K562 (cell line): ENCODE measurements around the gene CYP2R1. TPM values are rescaled to one million over a fixed set of nuclear protein-coding genes. Genes with fewer than 3 reads are reported as not detected.
"Not testable (repeated sequence)": the region's sequence is repeated elsewhere in the genome, so short reads cannot be mapped to it uniquely, and the experiment has no call there.

Experiments
- ATAC-seq: fragments of 200-7000 bp; cut with Tn5 transposase; 3 replicates; pipeline ENCODE4 v1.9.1; 2020; ENCODE audit warnings: moderate library complexity
- BruUV-seq: library from RNA; stranded (reverse); fragments of 400-500 nt; replicated peaks from 2 replicates; lab custom pipeline; 2021; lab: Mats Ljungman, UMichigan
- CTCF ChIA-PET: fragments of 300-600 bp; formaldehyde crosslinking; extraction: SDS; loops from one replicate; lab custom pipeline; 2021; ENCODE audit warnings: low intra/inter-chr PET ratio; lab: Yijun Ruan, JAX
- POLR2A ChIA-PET: fragments of 300-600, 350-650 bp; sonication (Branson Sonifier 250); formaldehyde crosslinking; extraction: SDS; loops from one replicate; lab custom pipeline; 2021; ENCODE audit warnings: antibody characterized with exemption, inconsistent platforms; lab: Yijun Ruan, JAX
- DNase-seq, 4 experiments: peaks; one replicate each; pipeline versions ENCODE4 v3.0.0 to v3.0.0-alpha.2; 2011 to 2018; ENCODE audit warnings: low spot score in 3 of 4, mixed read lengths in 3 of 4; ENCODE audit errors: extremely low read depth in 1 of 4
- FAIRE-seq: peaks from 2 replicates; lab custom pipeline; 2011; peaks lifted over from hg19 to GRCh38; lab: Jason Lieb, UNC
- H2AFZ ChIP-seq: 2 replicates; pipeline ENCODE4 v1.6.0; 2011; ENCODE audit warnings: low read depth, low read length, control low read depth, inconsistent platforms
- H3K27ac ChIP-seq: fragments of 200-600 bp; 3 replicates; pipeline ENCODE4 v1.8.0; 2011; ENCODE audit warnings: low read depth, mild to moderate bottlenecking, control low read depth, inconsistent platforms, low read length, moderate library complexity, mixed read lengths; ENCODE audit errors: extremely low read depth
- H3K27me3 ChIP-seq, 2 experiments: fragments of 300-600 bp in 1 of 2; 2 replicates in 1 of 2; 3 replicates in 1 of 2; pipeline versions ENCODE4 v1.6.0 to v1.8.0; 2011; ENCODE audit warnings: inconsistent platforms in 2 of 2, low read length in 2 of 2, mild to moderate bottlenecking in 1 of 2, mixed read lengths in 1 of 2, moderate library complexity in 1 of 2; ENCODE audit not compliant: control insufficient read depth in 2 of 2, insufficient read depth in 2 of 2
- H3K36me3 ChIP-seq: fragments of 300-600 bp; 3 replicates; pipeline ENCODE4 v1.8.0; 2011; ENCODE audit warnings: mild to moderate bottlenecking, low read length, inconsistent platforms; ENCODE audit not compliant: control insufficient read depth, insufficient read depth
- H3K4me1 ChIP-seq, 2 experiments: fragments of 200-600 bp in 1 of 2; replicated peaks in 1 of 2; 2 replicates in 1 of 2; 3 replicates in 1 of 2; pipeline versions ENCODE4 v1.5.1 to v1.8.0; 2011; ENCODE audit warnings: inconsistent platforms in 2 of 2, low read length in 2 of 2, mild to moderate bottlenecking in 1 of 2, mixed read lengths in 1 of 2, moderate library complexity in 1 of 2; ENCODE audit not compliant: control insufficient read depth in 2 of 2, insufficient read depth in 2 of 2
- H3K4me2 ChIP-seq: 2 replicates; pipeline ENCODE4 v1.6.1; 2011; ENCODE audit warnings: low read length, control low read depth, inconsistent platforms, mixed read lengths; ENCODE audit not compliant: insufficient read depth
- H3K4me3 ChIP-seq: fragments of 200-600 bp; sonication (generic), shearing (Covaris generic); 2 replicates; pipeline ENCODE4 v1.5.1; 2016; ENCODE audit warnings: control low read depth, inconsistent platforms
- H3K79me2 ChIP-seq: fragments of 200-600 bp; 3 replicates; pipeline ENCODE4 v1.8.0; 2011; ENCODE audit warnings: low read length, inconsistent platforms; ENCODE audit not compliant: control insufficient read depth, insufficient read depth
- H3K9ac ChIP-seq, 2 experiments: 2 replicates each; pipeline versions ENCODE4 v1.6.0 to v1.6.1; 2011; ENCODE audit warnings: low read depth in 2 of 2, low read length in 2 of 2, control low read depth in 1 of 2, inconsistent platforms in 1 of 2, mild to moderate bottlenecking in 1 of 2, mixed read lengths in 1 of 2; ENCODE audit not compliant: insufficient read depth in 1 of 2
- H3K9me1 ChIP-seq: one replicate; pipeline ENCODE4 v1.6.0; 2011; ENCODE audit warnings: inconsistent platforms, mild to moderate bottlenecking, low read length, moderate library complexity; ENCODE audit not compliant: control insufficient read depth, insufficient read depth
- H3K9me3 ChIP-seq: replicated peaks from 2 replicates; pipeline ENCODE4 v1.5.1; 2011; ENCODE audit warnings: low read depth, low read length, inconsistent platforms; ENCODE audit not compliant: control insufficient read depth, insufficient read depth
- H4K20me1 ChIP-seq: replicated peaks from 2 replicates; pipeline ENCODE4 v1.6.1; 2011; ENCODE audit warnings: low read length, inconsistent platforms, mixed read lengths; ENCODE audit not compliant: control insufficient read depth, insufficient read depth
- AFF1 ChIP-seq, 2 experiments: fragments of 450-650 bp; IDR thresholded peaks; 2 replicates each; pipeline ENCODE4 v1.6.1; 2018; ENCODE audit warnings: mild to moderate bottlenecking in 2 of 2, low read depth in 1 of 2; ENCODE audit not compliant: partially characterized antibody in 2 of 2
- C11orf30 ChIP-seq: fragments of 450-650 bp; IDR thresholded peaks from 2 replicates; pipeline ENCODE4 v1.6.1; 2016; ENCODE audit warnings: low read depth, mild to moderate bottlenecking
- PHTF2 ChIP-seq: fragments of 250-450 bp; sonication (Bioruptor Pico); IDR thresholded peaks from 2 replicates; pipeline ENCODE4 v1.5.0; 2021; ENCODE audit warnings: mild to moderate bottlenecking
- ZBTB33 ChIP-seq: sonication (generic); formaldehyde crosslinking; IDR thresholded peaks from 2 replicates; pipeline ENCODE4 v1.8.1; 2023; ENCODE audit warnings: mild to moderate bottlenecking, missing genetic modification reagents
- ZFP91 ChIP-seq: sonication (generic); formaldehyde crosslinking; IDR thresholded peaks from 2 replicates; pipeline ENCODE4 v1.8.0; 2022; ENCODE audit warnings: mild to moderate bottlenecking, missing genetic modification reagents
- ZNF431 ChIP-seq: sonication (generic); formaldehyde crosslinking; IDR thresholded peaks from 2 replicates; pipeline ENCODE4 v1.8.0; 2022; ENCODE audit warnings: mild to moderate bottlenecking, missing genetic modification reagents
- WGBS: fragments of 100-300 bp; shearing (Covaris generic); methylation state at CpG from one replicate; pipeline ENCODE4 v1.1.6; 2016; ENCODE audit warnings: low coverage, mixed read lengths; ENCODE audit not compliant: insufficient coverage; ENCODE audit errors: missing lambda C conversion rate; 5-methylcytosine and 5-hydroxymethylcytosine counted together
- in situ Hi-C: fragments of 300-500 bp; cut with MboI; formaldehyde crosslinking; loops from 4 replicates; pipeline ENCODE4 v1.15.0; 2018; ENCODE audit warnings: inconsistent platforms, mixed read lengths
- intact Hi-C: fragments of 100-400 bp; cut with micrococcal nuclease; formaldehyde crosslinking; loops from 2 replicates; pipeline ENCODE4 v1.14.2; 2022
- polyA plus RNA-seq, 8 experiments: library from polyadenylated mRNA; depleted of rRNA in 4 of 8; stranded (reverse) in 5 of 8; unstranded in 3 of 8; fragments of >200 nt; fragmentation: Nextera tagmentation in 2 of 8; fragmentation: Illumina TruSeq in 1 of 8; extraction: Ambion mirVana in 2 of 8; extraction: Trizol in 1 of 8; gene quantifications; 2 replicates each; pipeline versions ENCODE4 v1.2.1 to v1.2.3, GENCODE V29; 2011 to 2014; ENCODE audit warnings: inconsistent platforms in 1 of 8, missing spikeins in 1 of 8
- total RNA-seq, 7 experiments: library from RNA; depleted of rRNA in 6 of 7; stranded (reverse); fragments of >200 nt in 6 of 7; fragmentation: Illumina TruSeq in 2 of 7; extraction: Trizol in 2 of 7; gene quantifications; 2 replicates each; pipeline versions ENCODE4 v1.2.1 to v1.2.3, GENCODE V29; 2011 to 2021; ENCODE audit warnings: low replicate concordance in 1 of 7

The CYP2R1 gene
- total and polyA plus RNA-seq, 9 of the 15 experiments (the other 6 are each of a cell fraction or from before 2014, with no cell fraction given) = 19.4 to 40.5 (median 29.4) TPM

- TF ChIP-seq C11orf30 (peak; percentile 64), PHTF2 (CRISPR knock-in tag) (no peak), ZBTB33 (CRISPR knock-in tag) (no peak), ZNF431 (CRISPR knock-in tag) (no peak), ZFP91 (no peak)
Observed at GRCh38 chr11:14884667-14885273, 7.3 kb downstream of the CYP2R1 start (continued).

GRCh38 chr11:14883683-14884082 lies 8.3 kb downstream of the CYP2R1 start:
- not testable (repeated sequence) for BruUV-seq

More at GRCh38 chr11:14883683-14884082, 8.3 kb downstream of the CYP2R1 start:
- H2AFZ ChIP-seq, H3K9ac ChIP-seq, H3K36me3 ChIP-seq, FAIRE-seq, H3K79me2 ChIP-seq, H4K20me1 ChIP-seq, H3K4me3 ChIP-seq, CTCF ChIA-PET, intact Hi-C loops, DNase-seq, H3K4me1 ChIP-seq, in situ Hi-C loops, H3K27ac ChIP-seq, ATAC-seq, H3K4me2 ChIP-seq, H3K27me3 ChIP-seq, H3K9me3 ChIP-seq, H3K9me1 ChIP-seq, POLR2A ChIA-PET: not testable (repeated sequence)
- WGBS = no CpG with 5 or more reads among the region's 1 CpG
- TF ChIP-seq AFF1 (IDR thresholded peaks at IDR 0.05; ENCODE audit: low read depth in 1 of 2, partially characterized antibody in 2 of 2) = peak in 1 of 2 experiments; percentile 83
